GM12891 (cell line): ENCODE measurements around the gene DCP1A.
"Not testable (repeated sequence)": the region's sequence is repeated elsewhere in the genome, so short reads cannot be mapped to it uniquely, and the experiment has no call there.

Source experiments
- POLR2A ChIP-seq: IDR thresholded peaks from 2 replicates; pipeline ENCODE4 v1.6.1; 2011; ENCODE audit warnings: low read depth, low read length, control low read depth
- POLR2AphosphoS5 ChIP-seq: IDR thresholded peaks from 2 replicates; pipeline ENCODE4 v1.6.1; 2011; ENCODE audit warnings: low read depth, low read length, control low read depth

- TF ChIP-seq POLR2A, POLR2AphosphoS5: not testable (repeated sequence)
Measured at GRCh38 chr3:53269193-53269592, 78.2 kb downstream of the DCP1A start.
